Esophagus squamous epithelium (tissue), 5 donors: ENCODE measurements around the gene SPEF2. TPM values are rescaled to one million over a fixed set of nuclear protein-coding genes. Genes with fewer than 3 reads are reported as not detected.

Source experiments
- DNase-seq: peaks from one replicate; lab custom pipeline; 2025; lab: John Stamatoyannopoulos, UW
- H3K27ac ChIP-seq, 4 donors: fragments of 200-600 bp; sonication (generic); one replicate each; pipeline ENCODE4 v1.5.1; 2016 to 2019; ENCODE audit warnings: mild to moderate bottlenecking in 1 of 4
- H3K27me3 ChIP-seq, 4 donors: fragments of 200-600 bp; sonication (generic); 1 replicate in 3 of 4; 2 replicates in 1 of 4; pipeline versions ENCODE4 v1.5.1 to v1.6.0; 2017 to 2021; ENCODE audit warnings: antibody characterized with exemption in 1 of 4
- H3K36me3 ChIP-seq, 3 donors: fragments of 200-600 bp; sonication (generic); one replicate each; pipeline ENCODE4 v1.5.1; 2016 to 2019
- H3K4me1 ChIP-seq, 3 donors: fragments of 200-600 bp; sonication (generic); one replicate each; pipeline ENCODE4 v1.5.1; 2017 to 2019
- H3K4me3 ChIP-seq, 4 donors: fragments of 200-600 bp; sonication (generic); 1 replicate in 3 of 4; 2 replicates in 1 of 4; pipeline ENCODE4 v1.5.1; 2016 to 2019; ENCODE audit warnings: mild to moderate bottlenecking in 2 of 4, moderate library complexity in 1 of 4
- H3K9me3 ChIP-seq, 3 donors: fragments of 200-600 bp; sonication (generic); one replicate each; pipeline ENCODE4 v1.5.1; 2016 to 2019
- POLR2A ChIP-seq, 4 donors: fragments of 450-650 bp; IDR thresholded peaks; one replicate each; pipeline ENCODE4 v1.6.1; 2017; ENCODE audit warnings: antibody characterized with exemption in 4 of 4, mild to moderate bottlenecking in 4 of 4, moderate library complexity in 3 of 4
- WGBS, 2 donors: methylation state at CpG; one replicate each; pipeline ENCODE4 v1.1.5; 2018; 5-methylcytosine and 5-hydroxymethylcytosine counted together
- intact Hi-C: fragments of 100-400 bp; cut with DNase I; formaldehyde crosslinking; loops from one replicate; pipeline ENCODE4 v1.15.0; 2022
- total RNA-seq, 4 donors: library from RNA; depleted of rRNA; stranded (reverse); fragments of >200 nt; gene quantifications; one replicate each; pipeline ENCODE4 v1.1.0, GENCODE V29; 2016
- TF ChIP-seq, protein P1 (sequence below), 6 experiments: fragments of 450-650 bp in 4 of 6; fragments of 200-600 bp in 2 of 6; sonication (generic) in 2 of 6; IDR thresholded peaks; one replicate each; pipeline ENCODE4 v1.5.1; 2016 to 2019; ENCODE audit warnings: antibody characterized with exemption in 6 of 6, mild to moderate bottlenecking in 4 of 6, moderate library complexity in 4 of 6
- donor health status: DM: yes; HTN: yes; CAD: no.

The SPEF2 gene
- total RNA-seq, 4 donors from 2014 or later = 1.2 to 6.1 (median 3.0) TPM

DNA sequence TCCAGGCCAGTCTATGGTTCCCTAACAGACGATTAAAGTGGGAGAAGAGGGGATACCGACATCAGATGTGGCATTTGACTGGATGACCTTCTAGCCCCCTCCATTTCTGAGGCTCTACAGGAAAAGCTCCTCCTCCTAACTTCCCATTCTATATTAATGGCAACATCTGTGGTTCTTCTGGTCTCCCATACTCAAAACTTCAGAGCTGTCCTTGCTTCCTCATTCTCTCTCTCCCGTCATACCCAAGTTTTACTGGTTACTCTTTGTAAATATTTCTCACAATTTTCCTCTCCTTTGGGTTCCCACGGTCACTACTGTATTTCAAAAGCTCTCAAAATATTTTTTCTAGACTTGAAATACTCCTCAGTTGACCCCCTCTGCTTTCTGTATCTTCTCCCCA, 203.1 kb downstream of the SPEF2 start:
- Histone ChIP-seq H3K27me3 (no peaks in the 10 kb centered on the region), H3K4me1 (no peaks in the 10 kb centered on the region), H3K4me3 (no peak overlapping the region), H3K36me3 (no peaks in the 10 kb centered on the region), H3K27ac (no peak overlapping the region), H3K9me3 (no peaks in the 10 kb centered on the region)
- TF ChIP-seq, protein P1, sequence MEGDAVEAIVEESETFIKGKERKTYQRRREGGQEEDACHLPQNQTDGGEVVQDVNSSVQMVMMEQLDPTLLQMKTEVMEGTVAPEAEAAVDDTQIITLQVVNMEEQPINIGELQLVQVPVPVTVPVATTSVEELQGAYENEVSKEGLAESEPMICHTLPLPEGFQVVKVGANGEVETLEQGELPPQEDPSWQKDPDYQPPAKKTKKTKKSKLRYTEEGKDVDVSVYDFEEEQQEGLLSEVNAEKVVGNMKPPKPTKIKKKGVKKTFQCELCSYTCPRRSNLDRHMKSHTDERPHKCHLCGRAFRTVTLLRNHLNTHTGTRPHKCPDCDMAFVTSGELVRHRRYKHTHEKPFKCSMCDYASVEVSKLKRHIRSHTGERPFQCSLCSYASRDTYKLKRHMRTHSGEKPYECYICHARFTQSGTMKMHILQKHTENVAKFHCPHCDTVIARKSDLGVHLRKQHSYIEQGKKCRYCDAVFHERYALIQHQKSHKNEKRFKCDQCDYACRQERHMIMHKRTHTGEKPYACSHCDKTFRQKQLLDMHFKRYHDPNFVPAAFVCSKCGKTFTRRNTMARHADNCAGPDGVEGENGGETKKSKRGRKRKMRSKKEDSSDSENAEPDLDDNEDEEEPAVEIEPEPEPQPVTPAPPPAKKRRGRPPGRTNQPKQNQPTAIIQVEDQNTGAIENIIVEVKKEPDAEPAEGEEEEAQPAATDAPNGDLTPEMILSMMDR (IDR thresholded peaks at IDR 0.05) = no peak
- TF ChIP-seq POLR2A (IDR thresholded peaks at IDR 0.05) = no peak
- 57 to 71% methylated on average over 4 of the region's 4 CpGs for WGBS, 2 donors
- DNase-seq = no peak
- intact Hi-C loops = no loop called here

DNA sequence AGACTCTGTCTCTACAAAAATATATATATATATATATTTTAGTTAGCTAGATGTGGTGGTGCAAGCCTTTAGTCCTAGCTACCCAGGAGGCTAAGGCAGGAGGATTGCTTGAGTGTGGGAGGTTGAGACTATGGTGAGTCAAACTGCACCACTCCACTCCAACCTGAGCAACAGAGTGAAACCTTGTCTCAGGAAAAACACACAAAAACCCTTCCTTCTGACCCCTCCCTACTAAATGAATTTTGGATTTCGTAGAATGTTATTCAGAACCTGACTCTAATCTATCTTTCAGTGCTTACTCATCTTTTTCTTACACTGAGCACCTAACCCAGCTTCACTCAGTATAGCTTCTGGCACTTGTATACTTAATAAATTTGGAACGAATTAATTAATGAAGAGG, 203.8 kb downstream of the SPEF2 start:
- intact Hi-C loops = no loop called here
- no peak for DNase-seq
- no peak overlapping the region for H3K4me3 ChIP-seq
- no peaks in the 10 kb centered on the region for H3K36me3 ChIP-seq
- H3K27ac ChIP-seq = no peak overlapping the region
- 53 to 82% methylated on average over 2 of the region's 2 CpGs for WGBS, 2 donors
- no peaks in the 10 kb centered on the region for H3K27me3 ChIP-seq
- no peaks in the 10 kb centered on the region for H3K4me1 ChIP-seq
- no peak for TF ChIP-seq POLR2A (IDR thresholded peaks at IDR 0.05)
- TF ChIP-seq, protein P1 (IDR thresholded peaks at IDR 0.05) = no peak
- no peaks in the 10 kb centered on the region for H3K9me3 ChIP-seq

DNA sequence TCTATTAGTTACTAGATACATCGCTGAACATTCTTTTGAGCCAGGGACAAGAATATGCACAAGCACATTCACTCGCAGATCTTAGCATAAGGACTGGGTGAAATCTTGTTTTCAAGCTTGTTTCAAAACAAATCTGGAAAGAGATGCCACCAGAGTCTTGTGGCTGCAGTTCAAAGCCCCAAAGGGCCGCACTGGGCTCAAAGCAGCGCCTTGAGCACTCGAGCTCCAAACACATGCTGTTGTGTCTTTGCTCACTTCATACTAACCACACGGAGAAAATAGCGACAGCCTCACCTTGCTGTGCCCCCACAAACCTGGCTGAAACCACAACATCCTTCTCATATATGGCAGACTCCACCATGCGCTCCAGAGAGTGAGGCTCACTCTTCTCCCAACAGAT, 204.8 kb downstream of the SPEF2 start:
- Histone ChIP-seq H3K27me3 (no peaks in the 10 kb centered on the region), H3K36me3 (no peaks in the 10 kb centered on the region), H3K4me1 (no peaks in the 10 kb centered on the region), H3K27ac (no peak overlapping the region), H3K4me3 (no peak overlapping the region), H3K9me3 (no peaks in the 10 kb centered on the region)
- TF ChIP-seq, protein P1 (IDR thresholded peaks at IDR 0.05) = no peak
- TF ChIP-seq POLR2A (IDR thresholded peaks at IDR 0.05) = peak in 1 of 4 donors; percentile 23
- intact Hi-C loops = no loop called here
- 80% methylated on average over 8 of the region's 8 CpGs for WGBS, 2 donors
- DNase-seq = no peak

DNA sequence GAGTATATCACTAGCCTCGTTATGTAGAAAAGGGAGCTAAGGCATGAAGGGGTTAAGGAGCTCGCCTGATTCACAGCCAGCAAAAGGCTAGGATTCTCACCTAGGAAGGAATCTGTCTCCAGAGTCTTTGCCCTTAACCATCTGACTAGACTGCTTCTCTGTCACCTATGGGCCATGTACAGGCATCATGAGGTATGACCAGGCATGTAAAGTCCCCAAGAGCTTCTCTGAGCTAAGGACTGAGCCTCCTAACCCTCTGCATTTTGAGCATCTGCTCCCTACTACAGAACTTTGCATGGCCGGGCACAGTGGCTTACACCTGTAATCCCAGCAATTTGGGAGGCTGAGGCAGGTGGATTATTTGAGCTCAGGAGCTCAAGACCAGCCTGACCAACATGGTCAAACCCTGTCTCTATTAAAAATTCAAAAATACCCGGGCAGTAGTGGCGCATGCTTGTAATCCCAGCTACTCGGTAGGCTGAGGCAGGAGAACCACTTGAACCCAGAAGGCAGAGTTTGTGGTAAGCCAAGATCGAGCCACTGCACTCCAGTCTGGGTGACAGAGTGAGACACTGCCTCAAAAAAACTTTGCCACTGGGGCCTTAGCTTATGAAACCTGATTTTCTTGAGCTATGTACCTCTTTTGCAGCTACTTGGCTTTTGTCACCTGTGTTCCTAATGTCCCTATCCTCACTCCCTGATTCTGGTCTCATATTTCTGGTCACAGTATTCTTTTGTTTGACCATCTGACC, 205.9 kb downstream of the SPEF2 start:
- WGBS, 2 donors = 52 to 66% methylated on average over 6 to 7 of the region's 7 CpGs

DNA sequence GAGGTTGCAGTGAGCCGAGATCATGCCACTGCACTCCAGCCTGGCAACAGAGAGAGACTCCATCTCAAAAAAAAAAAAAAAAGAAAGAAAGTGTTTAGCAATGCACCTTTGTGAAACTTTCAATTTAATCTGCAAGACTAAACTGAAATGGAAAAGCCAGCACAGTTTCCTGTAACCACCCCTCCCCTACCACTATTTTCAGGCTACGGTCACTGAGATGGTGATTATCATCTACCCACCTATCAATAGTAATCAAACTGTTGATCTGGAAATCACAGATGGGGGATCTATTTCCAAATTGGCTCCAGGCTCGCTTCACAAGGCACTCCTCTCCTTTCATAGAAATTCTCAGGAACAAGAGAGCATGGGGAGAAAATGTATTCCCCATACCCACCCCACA, 208.4 kb downstream of the SPEF2 start:
- intact Hi-C loops = no loop called here

More for the DNA sequence above, 205.9 kb downstream of the SPEF2 start:
- TF ChIP-seq, protein P1 (IDR thresholded peaks at IDR 0.05) = no peak
- no peak for TF ChIP-seq POLR2A (IDR thresholded peaks at IDR 0.05)
- intact Hi-C loops = no loop called here
- H3K36me3 ChIP-seq = no peaks in the 10 kb centered on the region
- no peaks in the 10 kb centered on the region for H3K9me3 ChIP-seq
- no peak for DNase-seq
- no peak overlapping the region for H3K27ac ChIP-seq
- no peak overlapping the region for H3K4me3 ChIP-seq
- H3K4me1 ChIP-seq = no peaks in the 10 kb centered on the region
- no peaks in the 10 kb centered on the region for H3K27me3 ChIP-seq

More for the DNA sequence above, 208.4 kb downstream of the SPEF2 start:
- WGBS, 2 donors = 67 to 73% methylated on average over 3 of the region's 3 CpGs
- Histone ChIP-seq H3K27me3 (no peaks in the 10 kb centered on the region), H3K4me1 (no peaks in the 10 kb centered on the region), H3K27ac (no peak overlapping the region), H3K9me3 (no peaks in the 10 kb centered on the region), H3K4me3 (no peak overlapping the region), H3K36me3 (no peaks in the 10 kb centered on the region)
- DNase-seq = no peak
- TF ChIP-seq, protein P1 (IDR thresholded peaks at IDR 0.05) = no peak
- no peak for TF ChIP-seq POLR2A (IDR thresholded peaks at IDR 0.05)
